Measurements from ENCODE around the gene ALOX12. TPM values are rescaled to one million over a fixed set of nuclear protein-coding genes. Genes with fewer than 3 reads are reported as not detected.

The ALOX12 gene

Small RNA genes within 50 kb of the gene (small RNA-seq; reads per million reads assigned to genes)
- not detected for gene AC120057.1 (ENCODE audit: insufficient read depth)
